Measurements from ENCODE around the gene BPIFB3.

GRCh38 chr20:33031531-33031930 is 22.2 kb upstream of the BPIFB3 start, which contains the start of gene BPIFB6:
- TF ChIP-seq CTCF (tag by site-specific recombination; IDR thresholded peaks at IDR 0.05) (no peak), TRIM28 (IDR thresholded peaks at IDR 0.05; ENCODE audit: borderline replicate concordance, low read length) (no peak), ZNF670 (tag by site-specific recombination; IDR thresholded peaks at IDR 0.05; ENCODE audit: low read depth) (no peak), TCF7L2 (IDR thresholded peaks at IDR 0.05; ENCODE audit: borderline replicate concordance, low read depth, low read length) (no peak), ZNF274 (IDR thresholded peaks at IDR 0.05; ENCODE audit: low read length) (no peak), ZNF274 (tag by site-specific recombination; IDR thresholded peaks at IDR 0.05; ENCODE audit: borderline replicate concordance) (no peak), ZFP41 (tag by site-specific recombination; IDR thresholded peaks at IDR 0.05; ENCODE audit: borderline replicate concordance) (no peak), ZNF768 (tag by site-specific recombination; IDR thresholded peaks at IDR 0.05) (no peak), ZBTB7A (tag by site-specific recombination; IDR thresholded peaks at IDR 0.05; ENCODE audit: low read depth) (no peak)

Data from HEK293 (cell line).